Measurements from ENCODE around the gene MED12L.

The MED12L gene

DNA sequence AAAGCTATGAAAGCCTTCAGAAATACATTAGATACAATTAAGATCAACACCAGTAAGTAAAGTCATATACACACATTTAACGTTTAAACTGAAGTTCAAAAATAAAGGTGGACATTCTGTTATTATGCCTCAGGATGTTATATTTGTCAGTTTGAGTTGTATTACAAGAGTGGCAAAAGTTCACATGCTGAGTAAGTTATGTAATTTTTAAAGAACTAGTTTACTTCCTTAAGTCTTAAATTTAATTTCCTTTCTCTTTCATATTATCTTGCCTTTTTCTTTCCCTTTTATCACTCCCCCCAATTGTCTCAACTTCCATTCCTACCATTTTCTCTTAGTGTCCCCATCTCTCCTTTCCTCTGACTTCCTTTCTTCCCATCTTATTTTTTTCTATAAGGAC, 236.1 kb downstream of the MED12L start:
- H3K4me1 ChIP-seq (ENCODE audit: control insufficient read depth, insufficient read depth, low read length, poor library complexity, severe bottlenecking): no peaks in the 10 kb centered on the region
- H3K9me3 ChIP-seq (ENCODE audit: control insufficient read depth, low read length): no peaks in the 10 kb centered on the region
- H3K27me3 ChIP-seq (replicated peaks; ENCODE audit: control insufficient read depth, insufficient read depth, low read length, poor library complexity, severe bottlenecking): no peaks in the 10 kb centered on the region
- no peaks in the 10 kb centered on the region for H3K36me3 ChIP-seq (ENCODE audit: control insufficient read depth, insufficient read depth, low read length)
- no peak overlapping the region for H3K4me3 ChIP-seq (ENCODE audit: insufficient read depth, low read depth, low read length, poor library complexity, severe bottlenecking)
- DNase-seq: no peak
- no peak overlapping the region for H3K27ac ChIP-seq (ENCODE audit: insufficient read depth, low read length, poor library complexity, severe bottlenecking)

- no peak overlapping the region for H3K27ac ChIP-seq (ENCODE audit: insufficient read depth, low read length, poor library complexity, severe bottlenecking)
- no peak for DNase-seq
- no peak overlapping the region for H3K4me3 ChIP-seq (ENCODE audit: insufficient read depth, low read depth, low read length, poor library complexity, severe bottlenecking)
- no peaks in the 10 kb centered on the region for H3K27me3 ChIP-seq (replicated peaks; ENCODE audit: control insufficient read depth, insufficient read depth, low read length, poor library complexity, severe bottlenecking)
- H3K4me1 ChIP-seq (ENCODE audit: control insufficient read depth, insufficient read depth, low read length, poor library complexity, severe bottlenecking): no peaks in the 10 kb centered on the region
- H3K9me3 ChIP-seq (ENCODE audit: control insufficient read depth, low read length): no peaks in the 10 kb centered on the region
- H3K36me3 ChIP-seq (ENCODE audit: control insufficient read depth, insufficient read depth, low read length): no peaks in the 10 kb centered on the region
These were observed 237.0 kb downstream of the MED12L start for GRCh38 chr3:151322511-151322910.

- Histone ChIP-seq H3K27me3 (replicated peaks; ENCODE audit: control insufficient read depth, insufficient read depth, low read length, poor library complexity, severe bottlenecking) (no peaks in the 10 kb centered on the region), H3K36me3 (ENCODE audit: control insufficient read depth, insufficient read depth, low read length) (no peaks in the 10 kb centered on the region), H3K27ac (ENCODE audit: insufficient read depth, low read length, poor library complexity, severe bottlenecking) (no peak overlapping the region), H3K4me3 (ENCODE audit: insufficient read depth, low read depth, low read length, poor library complexity, severe bottlenecking) (no peak overlapping the region), H3K9me3 (ENCODE audit: control insufficient read depth, low read length) (no peaks in the 10 kb centered on the region), H3K4me1 (ENCODE audit: control insufficient read depth, insufficient read depth, low read length, poor library complexity, severe bottlenecking) (no peaks in the 10 kb centered on the region)
- no peak for DNase-seq
These were observed 242.2 kb downstream of the MED12L start for GRCh38 chr3:151327571-151328198.

DNA sequence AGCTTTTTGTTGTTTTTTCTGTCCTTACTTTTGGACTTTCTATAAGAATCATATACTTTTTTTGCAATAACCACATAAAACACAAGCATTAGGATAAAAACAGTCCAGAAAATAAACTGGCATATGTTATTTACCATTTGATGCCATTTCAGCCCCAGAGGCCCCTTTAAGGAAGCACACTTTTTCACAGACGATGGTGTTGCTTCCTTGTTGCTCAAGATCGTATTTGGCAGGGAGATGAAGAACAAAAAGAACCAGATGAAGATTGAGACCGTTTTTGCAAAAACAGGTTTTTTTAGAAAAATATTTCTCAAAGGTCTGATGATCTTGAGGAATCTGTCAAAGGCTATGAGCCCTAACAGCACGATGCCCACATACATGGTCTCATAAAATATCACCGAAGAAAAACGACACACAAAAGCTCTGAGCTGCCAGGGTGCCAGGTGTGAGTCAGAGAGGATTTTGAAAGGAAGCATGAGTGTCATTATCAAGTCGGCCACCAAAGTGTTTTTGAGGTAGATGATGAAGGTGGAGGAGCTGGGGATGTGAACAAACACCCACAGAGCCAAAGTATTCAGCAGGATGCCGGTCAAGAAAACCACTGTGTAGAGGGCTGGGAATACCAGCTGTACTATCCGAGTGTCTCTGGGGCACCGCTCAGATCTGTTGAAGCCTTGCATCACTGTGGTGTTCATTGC, 243.0 kb downstream of the MED12L start:
- no peak overlapping the region for H3K4me3 ChIP-seq (ENCODE audit: insufficient read depth, low read depth, low read length, poor library complexity, severe bottlenecking)
- H3K27ac ChIP-seq (ENCODE audit: insufficient read depth, low read length, poor library complexity, severe bottlenecking): no peak overlapping the region
- no peaks in the 10 kb centered on the region for H3K4me1 ChIP-seq (ENCODE audit: control insufficient read depth, insufficient read depth, low read length, poor library complexity, severe bottlenecking)
- H3K27me3 ChIP-seq (replicated peaks; ENCODE audit: control insufficient read depth, insufficient read depth, low read length, poor library complexity, severe bottlenecking): no peaks in the 10 kb centered on the region
- no peaks in the 10 kb centered on the region for H3K36me3 ChIP-seq (ENCODE audit: control insufficient read depth, insufficient read depth, low read length)
- no peak for DNase-seq
- no peaks in the 10 kb centered on the region for H3K9me3 ChIP-seq (ENCODE audit: control insufficient read depth, low read length)

GRCh38 chr3:151329363-151329762, 243.9 kb downstream of the MED12L start, which contains the start of gene P2RY13:
TSS of gene P2RY13 (minus strand) at chr3:151329549. CDS start at chr3:151329528, 21 bp downstream.
- Histone ChIP-seq H3K4me3 (ENCODE audit: insufficient read depth, low read depth, low read length, poor library complexity, severe bottlenecking) (no peak within 1 kb of the TSS), H3K4me1 (ENCODE audit: control insufficient read depth, insufficient read depth, low read length, poor library complexity, severe bottlenecking) (no peaks in the 10 kb centered on the region), H3K27me3 (replicated peaks; ENCODE audit: control insufficient read depth, insufficient read depth, low read length, poor library complexity, severe bottlenecking) (no peaks in the 10 kb centered on the region), H3K9me3 (ENCODE audit: control insufficient read depth, low read length) (no peaks in the 10 kb centered on the region), H3K27ac (ENCODE audit: insufficient read depth, low read length, poor library complexity, severe bottlenecking) (no peak within 1 kb of the TSS), H3K36me3 (ENCODE audit: control insufficient read depth, insufficient read depth, low read length) (no peaks in the 10 kb centered on the region)
- DNase-seq: no peak

- no peaks in the 10 kb centered on the region for H3K36me3 ChIP-seq (ENCODE audit: control insufficient read depth, insufficient read depth, low read length)
- H3K9me3 ChIP-seq (ENCODE audit: control insufficient read depth, low read length): no peaks in the 10 kb centered on the region
- H3K4me1 ChIP-seq (ENCODE audit: control insufficient read depth, insufficient read depth, low read length, poor library complexity, severe bottlenecking): no peaks in the 10 kb centered on the region
- H3K4me3 ChIP-seq (ENCODE audit: insufficient read depth, low read depth, low read length, poor library complexity, severe bottlenecking): no peak overlapping the region
- H3K27ac ChIP-seq (ENCODE audit: insufficient read depth, low read length, poor library complexity, severe bottlenecking): no peak overlapping the region
- DNase-seq: no peak
- H3K27me3 ChIP-seq (replicated peaks; ENCODE audit: control insufficient read depth, insufficient read depth, low read length, poor library complexity, severe bottlenecking): no peaks in the 10 kb centered on the region
These were observed 244.9 kb downstream of the MED12L start for GRCh38 chr3:151330379-151330778.

GRCh38 chr3:151330899-151331298, 245.4 kb downstream of the MED12L start:
- H3K27me3 ChIP-seq (replicated peaks; ENCODE audit: control insufficient read depth, insufficient read depth, low read length, poor library complexity, severe bottlenecking): no peaks in the 10 kb centered on the region
- DNase-seq: no peak
- no peaks in the 10 kb centered on the region for H3K36me3 ChIP-seq (ENCODE audit: control insufficient read depth, insufficient read depth, low read length)
- H3K4me1 ChIP-seq (ENCODE audit: control insufficient read depth, insufficient read depth, low read length, poor library complexity, severe bottlenecking): no peaks in the 10 kb centered on the region
- no peak overlapping the region for H3K4me3 ChIP-seq (ENCODE audit: insufficient read depth, low read depth, low read length, poor library complexity, severe bottlenecking)
- no peaks in the 10 kb centered on the region for H3K9me3 ChIP-seq (ENCODE audit: control insufficient read depth, low read length)
- no peak overlapping the region for H3K27ac ChIP-seq (ENCODE audit: insufficient read depth, low read length, poor library complexity, severe bottlenecking)

GRCh38 chr3:151331696-151332095, 246.2 kb downstream of the MED12L start:
- Histone ChIP-seq H3K4me3 (ENCODE audit: insufficient read depth, low read depth, low read length, poor library complexity, severe bottlenecking) (no peak overlapping the region), H3K9me3 (ENCODE audit: control insufficient read depth, low read length) (no peaks in the 10 kb centered on the region), H3K36me3 (ENCODE audit: control insufficient read depth, insufficient read depth, low read length) (no peaks in the 10 kb centered on the region), H3K27me3 (replicated peaks; ENCODE audit: control insufficient read depth, insufficient read depth, low read length, poor library complexity, severe bottlenecking) (no peaks in the 10 kb centered on the region), H3K27ac (ENCODE audit: insufficient read depth, low read length, poor library complexity, severe bottlenecking) (no peak overlapping the region), H3K4me1 (ENCODE audit: control insufficient read depth, insufficient read depth, low read length, poor library complexity, severe bottlenecking) (no peaks in the 10 kb centered on the region)
- DNase-seq: no peak

GRCh38 chr3:151345859-151346258, 260.4 kb downstream of the MED12L start:
- no peak overlapping the region for H3K27ac ChIP-seq (ENCODE audit: insufficient read depth, low read length, poor library complexity, severe bottlenecking)
- H3K9me3 ChIP-seq (ENCODE audit: control insufficient read depth, low read length): no peaks in the 10 kb centered on the region
- no peaks in the 10 kb centered on the region for H3K27me3 ChIP-seq (replicated peaks; ENCODE audit: control insufficient read depth, insufficient read depth, low read length, poor library complexity, severe bottlenecking)
- no peaks in the 10 kb centered on the region for H3K4me1 ChIP-seq (ENCODE audit: control insufficient read depth, insufficient read depth, low read length, poor library complexity, severe bottlenecking)
- H3K4me3 ChIP-seq (ENCODE audit: insufficient read depth, low read depth, low read length, poor library complexity, severe bottlenecking): no peak overlapping the region
- no peak for DNase-seq
- H3K36me3 ChIP-seq (ENCODE audit: control insufficient read depth, insufficient read depth, low read length): no peaks in the 10 kb centered on the region

GRCh38 chr3:151346292-151346691, 260.8 kb downstream of the MED12L start:
- Histone ChIP-seq H3K27ac (ENCODE audit: insufficient read depth, low read length, poor library complexity, severe bottlenecking) (no peak overlapping the region), H3K36me3 (ENCODE audit: control insufficient read depth, insufficient read depth, low read length) (no peaks in the 10 kb centered on the region), H3K27me3 (replicated peaks; ENCODE audit: control insufficient read depth, insufficient read depth, low read length, poor library complexity, severe bottlenecking) (no peaks in the 10 kb centered on the region), H3K4me1 (ENCODE audit: control insufficient read depth, insufficient read depth, low read length, poor library complexity, severe bottlenecking) (no peaks in the 10 kb centered on the region), H3K9me3 (ENCODE audit: control insufficient read depth, low read length) (no peaks in the 10 kb centered on the region), H3K4me3 (ENCODE audit: insufficient read depth, low read depth, low read length, poor library complexity, severe bottlenecking) (no peak overlapping the region)
- DNase-seq: no peak
